ENCODE measurements around the gene TSC22D3. TPM values are rescaled to one million over a fixed set of nuclear protein-coding genes. Genes with fewer than 3 reads are reported as not detected.

The TSC22D3 gene
- total and polyA plus RNA-seq, 12 donors = 132 to 474 (median 298) TPM

DNA sequence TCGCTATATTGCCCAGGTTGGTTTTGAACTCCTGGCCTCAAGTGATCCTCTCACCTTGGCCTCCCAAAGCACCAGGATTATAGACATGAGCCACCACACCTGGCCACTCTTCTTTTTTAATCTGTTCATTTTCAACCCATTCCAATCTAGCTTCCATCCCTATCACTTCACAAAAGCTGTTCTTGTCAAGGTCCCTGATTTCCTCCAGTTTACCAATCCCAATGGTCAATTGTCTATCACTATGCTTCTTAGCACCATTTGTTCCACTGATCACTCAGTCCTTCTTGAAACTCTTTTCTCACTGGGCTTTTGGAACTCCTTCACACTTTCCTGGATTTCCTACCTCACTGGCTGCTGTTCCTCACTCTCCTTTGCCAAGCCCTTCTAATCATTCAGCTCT lies 108.7 kb downstream of the TSC22D3 start:
- Histone ChIP-seq H3K27ac (no peak overlapping the region), H3K9me3 (replicated peaks in 1 of 3) (no peaks in the 10 kb centered on the region), H3K27me3 (peaks cover 6% of the 10 kb centered on the region), H3K4me1 (replicated peaks in 1 of 2) (no peaks in the 10 kb centered on the region), H3K36me3 (replicated peaks in 1 of 2) (no peaks in the 10 kb centered on the region), H3K4me3 (no peak overlapping the region)
- intact Hi-C loops (cut with DNase I) = loop anchor here (10.0 kb wide), 2 partner anchors 108 to 228 kb away; partner anchors contain the start of genes NCBP2L (in 1 of the 2) and TSC22D3 (in 1 of the 2)
- WGBS, 4 donors = 85 to 100% (median 90%) methylated on average over 1 of the region's 1 CpG
- no peak for DNase-seq
- no peak for TF ChIP-seq POLR2A (IDR thresholded peaks at IDR 0.05)
- TF ChIP-seq, protein P1, sequence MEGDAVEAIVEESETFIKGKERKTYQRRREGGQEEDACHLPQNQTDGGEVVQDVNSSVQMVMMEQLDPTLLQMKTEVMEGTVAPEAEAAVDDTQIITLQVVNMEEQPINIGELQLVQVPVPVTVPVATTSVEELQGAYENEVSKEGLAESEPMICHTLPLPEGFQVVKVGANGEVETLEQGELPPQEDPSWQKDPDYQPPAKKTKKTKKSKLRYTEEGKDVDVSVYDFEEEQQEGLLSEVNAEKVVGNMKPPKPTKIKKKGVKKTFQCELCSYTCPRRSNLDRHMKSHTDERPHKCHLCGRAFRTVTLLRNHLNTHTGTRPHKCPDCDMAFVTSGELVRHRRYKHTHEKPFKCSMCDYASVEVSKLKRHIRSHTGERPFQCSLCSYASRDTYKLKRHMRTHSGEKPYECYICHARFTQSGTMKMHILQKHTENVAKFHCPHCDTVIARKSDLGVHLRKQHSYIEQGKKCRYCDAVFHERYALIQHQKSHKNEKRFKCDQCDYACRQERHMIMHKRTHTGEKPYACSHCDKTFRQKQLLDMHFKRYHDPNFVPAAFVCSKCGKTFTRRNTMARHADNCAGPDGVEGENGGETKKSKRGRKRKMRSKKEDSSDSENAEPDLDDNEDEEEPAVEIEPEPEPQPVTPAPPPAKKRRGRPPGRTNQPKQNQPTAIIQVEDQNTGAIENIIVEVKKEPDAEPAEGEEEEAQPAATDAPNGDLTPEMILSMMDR (IDR thresholded peaks at IDR 0.05) = no peak

Other genes with a start within 250 kb of the TSC22D3 start
- gene PRPS1, start 147.3 kb downstream of the TSC22D3 start, total RNA-seq = 10 to 100 TPM in 8 of 9 donors, 1 to 10 TPM in 1; 9.9 to 55.1 (median 36.4) TPM
- gene PRPS1, start 147.3 kb downstream of the TSC22D3 start, polyA plus RNA-seq = 10 to 100 TPM in 1 of 3 donors, 1 to 10 TPM in 2; 8.9 to 78.3 (median 9.4) TPM
- 1 to 10 TPM in 7 of 9 donors, under 1 TPM in 2; 0.26 to 3.5 (median 1.3) TPM for gene NCBP2L, start 1.9 kb upstream of the TSC22D3 start, total RNA-seq
- 1 to 10 TPM in 1 of 3 donors, under 1 TPM in 2; 0.40 to 2.3 (median 0.91) TPM for gene NCBP2L, start 1.9 kb upstream of the TSC22D3 start, polyA plus RNA-seq
- 10 to 100 TPM; 21.1 to 55.4 (median 37.8) TPM for gene MID2, start 50.1 kb upstream of the TSC22D3 start, total RNA-seq
- gene MID2, start 50.1 kb upstream of the TSC22D3 start, polyA plus RNA-seq = 10 to 100 TPM in 1 of 3 donors, 1 to 10 TPM in 2; 3.5 to 18.1 (median 3.8) TPM
- not detected for gene TEX13B, start 206.6 kb upstream of the TSC22D3 start, total RNA-seq
- gene TEX13B, start 206.6 kb upstream of the TSC22D3 start, polyA plus RNA-seq = not detected